Glutamatergic neuron (in vitro differentiated cells): Measurements from ENCODE around the gene OGFOD3. TPM values are rescaled to one million over a fixed set of nuclear protein-coding genes. Genes with fewer than 3 reads are reported as not detected.

Source experiments
- DNase-seq: peaks from one replicate; pipeline ENCODE4 v3.0.0; 2022
- H3K27ac Mint-ChIP-seq: one replicate; pipeline ENCODE4 v1.8.0; 2020; ENCODE audit warnings: mild to moderate bottlenecking, mixed read lengths, inconsistent platforms; ENCODE audit not compliant: unreplicated experiment
- H3K27me3 Mint-ChIP-seq: one replicate; pipeline ENCODE4 v1.8.0; 2020; ENCODE audit warnings: mild to moderate bottlenecking, moderate library complexity, mixed read lengths, inconsistent platforms; ENCODE audit not compliant: unreplicated experiment
- H3K36me3 Mint-ChIP-seq: one replicate; pipeline ENCODE4 v1.8.0; 2020; ENCODE audit warnings: mild to moderate bottlenecking, mixed read lengths, inconsistent platforms; ENCODE audit not compliant: unreplicated experiment
- H3K4me1 Mint-ChIP-seq: one replicate; pipeline ENCODE4 v1.8.0; 2020; ENCODE audit warnings: mild to moderate bottlenecking, low read depth, mixed read lengths, inconsistent platforms; ENCODE audit not compliant: unreplicated experiment
- H3K4me3 Mint-ChIP-seq: one replicate; pipeline ENCODE4 v1.8.0; 2020; ENCODE audit warnings: mild to moderate bottlenecking, mixed read lengths, inconsistent platforms; ENCODE audit not compliant: unreplicated experiment
- H3K9me3 Mint-ChIP-seq: one replicate; pipeline ENCODE4 v1.8.0; 2020; ENCODE audit warnings: mild to moderate bottlenecking, moderate library complexity, mixed read lengths, inconsistent platforms; ENCODE audit not compliant: unreplicated experiment
- CTCF ChIP-seq: fragments of 200-600 bp; sonication (generic); IDR thresholded peaks from one replicate; pipeline ENCODE4 v1.5.0; 2021; ENCODE audit not compliant: partially characterized antibody, unreplicated experiment
- total RNA-seq: library from RNA; stranded (reverse); fragmentation: NEBNext Ultra II Directional; extraction: Animal tissue kit (Norgen Biotek cat#: 25700); gene quantifications from one replicate; pipeline ENCODE4 v1.2.1, GENCODE V29; 2021; ENCODE audit not compliant: unreplicated experiment

The OGFOD3 gene
- total RNA-seq, 1 donor from 2014 or later = 23.0 TPM

GRCh38 chr17:82445542-82445941 is 27.2 kb upstream of the OGFOD3 start:
- H3K4me3 Mint-ChIP-seq = no peak overlapping the region
- TF ChIP-seq CTCF = no peak
- no peak for DNase-seq
- peaks cover 8% of the 10 kb centered on the region for H3K27me3 Mint-ChIP-seq
- H3K27ac Mint-ChIP-seq = no peak overlapping the region
- no peaks in the 10 kb centered on the region for H3K36me3 Mint-ChIP-seq
- peaks cover 6% of the 10 kb centered on the region for H3K9me3 Mint-ChIP-seq
- peaks cover 7% of the 10 kb centered on the region for H3K4me1 Mint-ChIP-seq

GRCh38 chr17:82444941-82445521 is 26.6 kb upstream of the OGFOD3 start:
- Mint-ChIP-seq H3K36me3 (no peaks in the 10 kb centered on the region), H3K9me3 (peaks cover 6% of the 10 kb centered on the region), H3K27ac (no peak overlapping the region), H3K4me1 (peaks cover 11% of the 10 kb centered on the region), H3K27me3 (peaks cover 8% of the 10 kb centered on the region), H3K4me3 (no peak overlapping the region)
- TF ChIP-seq CTCF = no peak
- DNase-seq = no peak

- no peak for DNase-seq
- Mint-ChIP-seq H3K9me3 (peaks cover 3% of the 10 kb centered on the region), H3K36me3 (no peaks in the 10 kb centered on the region), H3K27ac (no peak overlapping the region), H3K4me3 (no peak overlapping the region), H3K4me1 (peaks cover 7% of the 10 kb centered on the region), H3K27me3 (peaks cover 5% of the 10 kb centered on the region)
- no peak for TF ChIP-seq CTCF
Observed at GRCh38 chr17:82444284-82444893, 26.0 kb upstream of the OGFOD3 start.

GRCh38 chr17:82443465-82444283 is 25.3 kb upstream of the OGFOD3 start:
- TF ChIP-seq CTCF = no peak
- H3K36me3 Mint-ChIP-seq = no peaks in the 10 kb centered on the region
- H3K27me3 Mint-ChIP-seq = peaks cover 5% of the 10 kb centered on the region
- no peak overlapping the region for H3K4me3 Mint-ChIP-seq
- no peak for DNase-seq
- H3K4me1 Mint-ChIP-seq = peaks cover 7% of the 10 kb centered on the region
- no peak overlapping the region for H3K27ac Mint-ChIP-seq
- H3K9me3 Mint-ChIP-seq = peaks cover 3% of the 10 kb centered on the region
